IPS DF 6.9 (cell line): ENCODE measurements around the gene FAM209B.
"Not testable (repeated sequence)": the region's sequence is repeated elsewhere in the genome, so short reads cannot be mapped to it uniquely, and the experiment has no call there.

Experiments used
- DNase-seq: peaks from one replicate; pipeline ENCODE4 v3.0.0-alpha.2; 2013; ENCODE audit warnings: low read depth, low spot score
- H3K27ac ChIP-seq: one replicate; pipeline ENCODE4 v1.5.1; 2013; ENCODE audit warnings: low read length, control low read depth
- H3K27me3 ChIP-seq: 2 replicates; pipeline ENCODE4 v1.6.1; 2013; ENCODE audit warnings: mild to moderate bottlenecking, low read length; ENCODE audit not compliant: control insufficient read depth, insufficient read depth
- H3K36me3 ChIP-seq: 2 replicates; pipeline ENCODE4 v1.6.1; 2013; ENCODE audit warnings: low read length; ENCODE audit not compliant: control insufficient read depth, insufficient read depth
- H3K4me1 ChIP-seq: 2 replicates; pipeline ENCODE4 v1.6.1; 2013; ENCODE audit warnings: low read length; ENCODE audit not compliant: control insufficient read depth, insufficient read depth
- H3K4me3 ChIP-seq: 2 replicates; pipeline ENCODE4 v1.5.1; 2013; ENCODE audit warnings: mild to moderate bottlenecking, low read length
- H3K9me3 ChIP-seq: 2 replicates; pipeline ENCODE4 v1.6.1; 2013; ENCODE audit warnings: low read length, inconsistent platforms; ENCODE audit not compliant: control insufficient read depth, insufficient read depth
- WGBS: extraction: QIAGEN DNeasy Blood & Tissue Kit; methylation state at CpG from one replicate; pipeline ENCODE4 v1.1.7; 2013; ENCODE audit warnings: mixed read lengths, missing lambda C conversion rate; ENCODE audit not compliant: insufficient read length, insufficient coverage; 5-methylcytosine and 5-hydroxymethylcytosine counted together

Gene FAM209B

DNA sequence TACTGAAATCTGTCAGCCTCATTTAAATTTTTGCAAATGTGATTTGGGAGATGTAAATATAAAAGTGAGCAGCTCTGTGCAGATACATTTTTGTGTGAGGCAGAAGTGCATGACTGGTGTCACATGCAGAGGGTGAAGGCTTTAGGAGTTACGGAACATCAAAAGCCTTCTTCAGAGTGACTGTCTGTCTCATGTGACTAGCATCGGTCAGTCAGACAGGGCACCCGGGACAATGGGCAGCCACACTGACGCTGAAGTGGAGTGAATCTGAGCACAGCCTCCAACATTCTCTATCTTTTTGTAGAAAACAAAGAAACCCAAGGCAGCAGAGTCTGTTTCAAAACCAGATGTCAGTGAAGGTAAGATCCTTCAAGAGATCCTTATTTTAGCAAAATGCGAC, 16.4 kb upstream of the FAM209B start:
- no peaks in the 10 kb centered on the region; the same call in 1 of the 2 replicates for H3K9me3 ChIP-seq
- H3K4me3 ChIP-seq = no peak overlapping the region
- H3K27ac ChIP-seq = no peak overlapping the region
- H3K27me3 ChIP-seq = no peaks in the 10 kb centered on the region
- DNase-seq = no peak
- H3K4me1 ChIP-seq = no peaks in the 10 kb centered on the region
- WGBS = no CpG with 5 or more reads among the region's 5 CpGs
- H3K36me3 ChIP-seq = peaks cover 10% of the 10 kb centered on the region; the same call in 1 of the 2 replicates

DNA sequence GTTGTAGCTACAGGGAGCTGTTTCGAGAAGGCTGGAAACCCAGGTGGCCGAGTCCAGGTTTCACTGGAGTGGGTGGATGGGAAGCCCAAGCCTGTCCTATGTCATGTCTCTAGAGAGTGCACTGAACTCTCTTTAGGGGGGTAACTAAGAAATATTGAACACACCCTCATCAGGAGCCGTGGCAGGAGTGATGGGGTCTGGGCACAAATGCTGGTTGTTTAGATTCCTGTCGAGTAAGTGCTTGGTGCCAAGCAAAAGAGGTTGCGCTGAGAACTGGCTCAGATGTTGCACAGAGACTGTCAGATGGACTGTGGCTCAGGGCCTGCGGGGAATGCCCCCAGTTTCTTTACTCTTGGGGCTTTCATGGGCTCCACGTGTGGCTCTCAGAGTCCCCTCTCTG, 15.8 kb upstream of the FAM209B start:
- WGBS = no CpG with 5 or more reads among the region's 7 CpGs
- DNase-seq = no peak
- H3K4me1 ChIP-seq = no peaks in the 10 kb centered on the region
- H3K4me3 ChIP-seq = no peak overlapping the region
- no peaks in the 10 kb centered on the region for H3K27me3 ChIP-seq
- H3K9me3 ChIP-seq = peaks cover 1% of the 10 kb centered on the region; the same call in 1 of the 2 replicates
- H3K36me3 ChIP-seq = peaks cover 10% of the 10 kb centered on the region; the same call in 1 of the 2 replicates
- no peak overlapping the region for H3K27ac ChIP-seq

DNA sequence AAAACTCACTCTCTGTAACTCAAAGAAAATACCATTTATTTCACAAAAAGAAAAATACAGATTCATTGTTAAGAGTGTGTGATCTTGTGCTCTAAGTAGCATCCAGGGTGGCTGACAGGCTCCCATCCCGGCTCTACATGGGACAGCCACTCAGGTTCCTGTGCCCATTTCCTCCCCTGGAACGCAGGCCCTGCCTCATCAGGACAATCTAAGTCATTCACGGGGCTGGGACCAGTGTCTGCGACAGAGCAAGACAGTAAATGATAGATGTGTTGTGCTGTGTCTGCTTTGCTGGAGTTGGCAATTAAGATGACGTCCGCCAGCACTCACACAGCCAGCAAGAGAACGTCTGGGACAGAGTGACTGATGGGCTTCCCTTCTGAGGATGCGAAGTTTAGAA, 15.4 kb upstream of the FAM209B start:
- Histone ChIP-seq H3K36me3 (peaks cover 10% of the 10 kb centered on the region; the same call in 1 of the 2 replicates), H3K27ac (no peak overlapping the region), H3K4me3 (no peak overlapping the region), H3K4me1 (no peaks in the 10 kb centered on the region), H3K9me3 (peaks cover 1% of the 10 kb centered on the region; the same call in 1 of the 2 replicates), H3K27me3 (no peaks in the 10 kb centered on the region)
- no peak for DNase-seq
- WGBS = no CpG with 5 or more reads among the region's 8 CpGs

DNA sequence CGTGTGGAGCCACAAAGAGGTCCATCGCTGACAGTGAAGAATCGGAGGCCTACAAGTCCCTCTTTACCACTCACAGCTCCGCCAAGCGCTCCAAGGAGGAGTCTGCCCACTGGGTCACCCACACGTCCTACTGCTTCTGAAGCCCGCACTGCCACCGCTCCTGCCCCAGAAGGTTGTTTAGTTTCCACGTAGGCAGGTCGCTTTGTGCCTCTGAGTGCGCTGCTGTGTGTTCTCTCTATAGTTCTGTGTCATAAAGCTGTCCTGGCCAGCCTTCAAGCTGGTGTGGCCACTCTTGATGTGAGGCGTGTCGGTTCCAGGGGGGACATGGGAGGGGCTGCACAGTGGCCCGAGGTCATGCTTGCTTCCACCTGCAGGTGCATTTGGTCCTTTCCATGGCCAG, 14.9 kb upstream of the FAM209B start:
- WGBS = no CpG with 5 or more reads among the region's 14 CpGs
- H3K4me1 ChIP-seq = no peaks in the 10 kb centered on the region
- H3K9me3 ChIP-seq = peaks cover 1% of the 10 kb centered on the region; the same call in 1 of the 2 replicates
- no peak overlapping the region for H3K27ac ChIP-seq
- H3K27me3 ChIP-seq = no peaks in the 10 kb centered on the region
- H3K4me3 ChIP-seq = no peak overlapping the region
- peaks cover 10% of the 10 kb centered on the region; the same call in 1 of the 2 replicates for H3K36me3 ChIP-seq
- no peak for DNase-seq

DNA sequence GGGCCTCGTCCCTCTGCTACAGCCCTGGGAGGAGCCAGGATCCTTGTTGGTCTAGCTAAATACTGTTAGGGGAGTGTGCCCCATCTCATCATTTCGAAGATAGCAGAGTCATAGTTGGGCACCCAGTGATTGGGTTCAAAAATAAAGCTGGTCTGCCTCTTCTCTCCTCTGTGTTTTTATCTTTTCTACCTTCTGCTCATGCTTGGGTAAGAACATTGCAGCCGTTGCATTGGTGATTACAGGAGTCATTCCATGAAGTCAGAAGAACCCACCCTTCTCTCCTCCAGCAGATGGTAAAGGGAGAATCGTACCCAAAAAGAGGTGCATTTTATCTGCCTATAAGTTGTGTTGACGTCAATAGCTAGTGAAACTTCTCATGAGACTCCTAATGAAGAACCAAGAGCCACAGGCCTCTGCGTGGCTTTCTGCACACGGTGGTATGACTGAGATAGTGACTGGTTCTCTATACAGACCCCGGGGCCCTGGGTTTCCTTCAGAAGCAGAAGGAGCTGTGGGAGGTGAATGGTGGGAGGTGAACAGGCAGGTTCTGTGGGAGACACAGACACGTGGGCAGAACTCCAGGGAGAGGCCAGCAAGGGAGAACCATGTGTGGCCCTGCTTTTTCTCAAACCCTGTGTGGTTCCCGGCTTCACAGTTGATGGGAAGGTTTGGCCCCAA, 14.2 kb upstream of the FAM209B start:
- H3K4me3 ChIP-seq = no peak overlapping the region
- H3K27me3 ChIP-seq = no peaks in the 10 kb centered on the region
- H3K4me1 ChIP-seq = no peaks in the 10 kb centered on the region
- no peak for DNase-seq
- peaks cover 10% of the 10 kb centered on the region; the same call in 1 of the 2 replicates for H3K36me3 ChIP-seq
- no CpG with 5 or more reads among the region's 10 CpGs for WGBS
- peaks cover 1% of the 10 kb centered on the region; the same call in 1 of the 2 replicates for H3K9me3 ChIP-seq
- no peak overlapping the region for H3K27ac ChIP-seq

DNA sequence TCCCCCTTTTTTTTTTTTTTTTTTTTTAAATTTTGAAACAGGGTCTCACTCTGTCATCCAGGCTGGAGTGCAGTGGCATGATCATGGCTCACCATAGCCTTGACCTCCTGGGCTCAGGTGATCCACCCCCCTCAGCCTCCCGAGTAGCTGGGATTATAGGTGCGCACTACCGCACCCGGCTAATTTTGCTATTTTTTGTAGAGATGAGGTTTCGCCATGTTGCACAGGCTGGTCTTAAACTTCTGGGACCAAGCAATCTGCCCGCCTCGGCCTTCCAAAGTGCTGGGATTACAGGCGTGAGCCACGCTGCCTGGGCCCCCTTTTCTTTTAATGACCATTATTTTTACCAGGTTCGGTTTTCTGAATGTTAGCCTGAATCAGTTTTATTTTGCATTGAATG, 13.5 kb upstream of the FAM209B start:
- no peak overlapping the region for H3K27ac ChIP-seq
- peaks cover 10% of the 10 kb centered on the region; the same call in 1 of the 2 replicates for H3K36me3 ChIP-seq
- H3K9me3 ChIP-seq = peaks cover 1% of the 10 kb centered on the region; the same call in 1 of the 2 replicates
- H3K4me3 ChIP-seq = no peak overlapping the region
- H3K27me3 ChIP-seq = no peaks in the 10 kb centered on the region
- no peak for DNase-seq
- H3K4me1 ChIP-seq = no peaks in the 10 kb centered on the region
- WGBS = no CpG with 5 or more reads among the region's 10 CpGs

DNA sequence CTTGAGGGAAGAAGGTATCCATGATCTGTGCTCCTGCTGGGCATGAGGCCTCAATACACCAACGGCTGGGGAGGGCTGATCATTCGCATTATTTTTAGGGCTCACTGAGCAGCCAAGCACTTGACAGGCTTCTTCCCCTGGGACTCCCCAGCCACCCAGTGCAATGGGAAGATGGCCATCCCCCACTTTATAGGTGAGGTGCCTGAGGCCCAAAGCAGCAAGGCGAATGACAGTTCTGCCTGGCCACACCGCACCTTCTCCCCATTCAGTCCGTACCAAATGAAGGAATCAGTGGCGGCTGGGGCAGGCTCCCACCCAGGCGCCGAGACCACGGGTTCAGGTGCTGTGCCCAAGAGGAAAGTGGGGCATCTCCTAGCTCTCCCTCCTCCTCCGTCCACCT, 12.9 kb upstream of the FAM209B start:
- H3K27me3 ChIP-seq = no peaks in the 10 kb centered on the region
- DNase-seq = no peak
- H3K27ac ChIP-seq = no peak overlapping the region
- WGBS = no CpG with 5 or more reads among the region's 10 CpGs
- no peak overlapping the region for H3K4me3 ChIP-seq
- H3K36me3 ChIP-seq = peaks cover 10% of the 10 kb centered on the region; the same call in 1 of the 2 replicates
- peaks cover 1% of the 10 kb centered on the region; the same call in 1 of the 2 replicates for H3K9me3 ChIP-seq
- no peaks in the 10 kb centered on the region for H3K4me1 ChIP-seq

DNA sequence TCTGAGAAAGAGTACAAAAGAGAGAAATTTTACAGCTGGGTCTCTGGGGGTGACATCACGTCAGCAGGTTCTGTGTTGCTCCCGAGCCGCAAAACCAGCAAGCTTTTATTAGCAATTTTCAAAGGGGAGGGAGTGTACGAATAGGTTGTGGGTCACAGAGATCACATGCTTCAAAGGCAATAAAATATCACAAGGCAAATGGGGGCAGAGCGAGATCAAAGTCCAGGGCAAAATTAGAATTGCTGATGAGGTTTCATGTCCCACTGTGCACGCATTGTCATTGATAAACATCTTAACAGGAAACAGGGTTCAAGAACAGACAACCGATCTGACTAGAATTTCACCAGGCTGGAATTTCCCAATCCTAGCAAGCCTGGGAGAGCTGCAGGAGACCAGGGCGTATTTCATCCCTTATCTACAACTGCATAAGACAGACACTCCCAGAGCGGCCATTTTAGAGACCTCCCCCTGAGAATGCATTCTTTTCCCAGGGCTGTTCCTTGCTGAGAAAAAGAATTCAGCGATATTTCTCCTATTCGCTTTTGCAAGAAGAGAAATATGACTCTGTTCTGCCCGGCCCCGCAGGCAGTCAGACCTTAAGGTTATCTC, 12.2 kb upstream of the FAM209B start:
- not testable (repeated sequence) for DNase-seq, H3K4me1 ChIP-seq, H3K27me3 ChIP-seq, H3K4me3 ChIP-seq, H3K36me3 ChIP-seq, H3K27ac ChIP-seq, H3K9me3 ChIP-seq
- WGBS = no CpG with 5 or more reads among the region's 13 CpGs

DNA sequence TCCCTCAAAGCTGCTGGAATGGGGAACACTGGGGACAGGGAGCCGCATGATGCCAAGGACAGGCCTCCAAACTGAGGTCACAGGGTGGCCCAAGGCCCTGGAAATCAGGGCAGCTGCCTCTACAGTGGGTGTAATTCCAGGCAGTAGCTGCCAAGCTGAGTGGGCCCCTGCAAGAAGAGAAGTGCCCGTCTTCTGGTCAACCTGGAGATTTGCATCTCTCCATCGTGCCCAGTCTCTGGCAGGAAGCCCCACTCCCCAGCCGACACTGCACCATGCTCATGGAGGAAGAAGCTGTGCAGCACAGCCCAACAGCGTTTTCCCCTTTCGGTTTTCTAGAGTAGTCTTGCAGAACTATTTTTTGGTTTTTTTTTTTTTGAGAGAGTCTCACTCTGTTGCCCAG, 10.7 kb upstream of the FAM209B start:
- no peaks in the 10 kb centered on the region for H3K4me1 ChIP-seq
- no peak for DNase-seq
- H3K27me3 ChIP-seq = no peaks in the 10 kb centered on the region
- no peak overlapping the region for H3K27ac ChIP-seq
- WGBS = no CpG with 5 or more reads among the region's 6 CpGs
- H3K9me3 ChIP-seq = peaks cover 1% of the 10 kb centered on the region; the same call in 1 of the 2 replicates
- H3K4me3 ChIP-seq = no peak overlapping the region
- H3K36me3 ChIP-seq = peaks cover 7% of the 10 kb centered on the region; the same call in 1 of the 2 replicates

DNA sequence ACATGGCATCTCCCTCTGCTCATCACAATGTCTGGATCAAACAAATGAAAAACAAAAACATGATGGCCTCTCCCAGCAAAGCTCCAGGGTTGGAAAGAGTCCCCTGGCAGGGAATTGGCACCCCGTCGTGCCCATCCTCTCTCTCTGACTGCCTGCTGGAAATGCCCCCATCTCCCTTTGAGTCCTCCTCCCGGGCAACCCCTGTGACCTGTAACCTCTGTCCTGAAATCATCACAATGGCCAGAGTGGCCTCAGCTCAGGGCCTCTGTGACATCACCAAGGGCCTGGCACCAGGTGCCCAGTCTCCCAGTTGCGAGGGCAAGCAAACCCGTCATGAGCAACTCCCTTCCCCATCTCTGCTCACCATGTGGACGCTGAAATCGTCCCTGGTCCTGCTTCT, 8.6 kb upstream of the FAM209B start, which contains the start of gene FAM209A:
FAM209A (plus strand) TSS at position 301 of the 400 bp plus-strand sequence; CDS start at position 366, 65 bp downstream.
- not testable (repeated sequence) for DNase-seq, H3K9me3 ChIP-seq, H3K4me3 ChIP-seq, H3K36me3 ChIP-seq, H3K27ac ChIP-seq, H3K4me1 ChIP-seq, H3K27me3 ChIP-seq
- no CpG with 5 or more reads among the region's 7 CpGs for WGBS
